ENCODE results near the gene S100A3.

GRCh38 chr1:153546371-153546770, 2.7 kb downstream of the S100A3 start:
- TF ChIP-seq POLR2AphosphoS5 (IDR thresholded peaks at IDR 0.05; ENCODE audit: low read depth, low read length) (no peak), POLR2A (IDR thresholded peaks at IDR 0.05; ENCODE audit: low read depth, low read length) (no peak)

Measured in GM12892 (cell line).